Activated CD8-positive, alpha-beta memory T cell treated with anti-CD3 and anti-CD28 coated beads, Interleukin-2, amount 50 U/mL, for 1 hour (primary cell): ENCODE data around the gene MAN1A1.

ENCODE experiments used
- DNase-seq: peaks from one replicate; pipeline ENCODE4 v3.0.0-alpha.2; 2020; ENCODE audit errors: extremely low read depth

MAN1A1 gene

DNA sequence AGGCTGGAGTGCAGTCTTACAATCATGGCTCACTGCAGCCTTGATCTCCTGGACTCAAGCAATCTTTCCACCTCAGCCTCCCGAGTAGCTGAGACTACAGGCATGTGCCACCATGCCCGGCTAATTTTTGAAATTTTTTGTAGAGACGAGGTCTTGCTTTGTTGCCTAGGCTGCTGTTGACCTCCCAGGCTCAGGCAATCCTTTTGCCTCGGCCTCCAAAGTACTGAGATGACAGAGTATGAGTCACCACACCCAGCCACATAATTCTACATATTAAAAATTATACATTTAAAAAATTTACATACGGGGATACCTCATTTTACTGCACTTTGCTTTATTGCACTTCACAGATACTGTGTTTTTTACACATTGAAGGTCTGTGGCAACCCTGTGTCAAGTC is 115.1 kb downstream of the MAN1A1 start:
- no peak for DNase-seq

DNA sequence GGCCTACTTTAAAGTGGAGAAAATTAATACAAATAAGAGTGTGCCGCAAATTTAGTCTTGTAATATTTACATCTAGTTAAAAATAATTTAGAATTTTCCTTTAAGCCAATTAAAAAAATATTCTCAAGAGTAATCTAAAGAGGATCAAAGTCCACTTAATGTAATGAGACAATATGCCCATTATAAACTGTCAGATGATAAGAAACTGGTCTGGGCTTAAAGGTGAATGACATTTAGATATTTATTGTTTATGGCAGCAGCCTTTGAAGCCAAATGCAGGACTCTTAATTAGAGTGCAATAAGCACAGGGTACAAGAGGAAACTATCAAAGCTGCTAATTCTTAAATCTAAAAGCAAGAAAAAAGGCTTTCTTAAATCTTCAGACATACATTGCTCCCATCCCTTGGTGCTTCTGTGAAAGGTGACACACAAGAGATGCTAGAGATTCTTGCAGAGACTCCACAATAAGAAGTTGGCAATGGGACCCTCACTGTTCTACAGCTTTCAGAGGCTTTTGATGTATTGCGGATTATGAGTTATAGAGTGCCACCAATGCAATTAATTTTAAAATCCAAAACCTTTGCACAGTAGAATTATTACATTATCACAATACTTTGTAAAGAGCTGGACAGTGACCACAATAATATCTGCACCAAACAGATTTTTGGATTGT is 116.1 kb downstream of the MAN1A1 start:
- no peak for DNase-seq

DNA sequence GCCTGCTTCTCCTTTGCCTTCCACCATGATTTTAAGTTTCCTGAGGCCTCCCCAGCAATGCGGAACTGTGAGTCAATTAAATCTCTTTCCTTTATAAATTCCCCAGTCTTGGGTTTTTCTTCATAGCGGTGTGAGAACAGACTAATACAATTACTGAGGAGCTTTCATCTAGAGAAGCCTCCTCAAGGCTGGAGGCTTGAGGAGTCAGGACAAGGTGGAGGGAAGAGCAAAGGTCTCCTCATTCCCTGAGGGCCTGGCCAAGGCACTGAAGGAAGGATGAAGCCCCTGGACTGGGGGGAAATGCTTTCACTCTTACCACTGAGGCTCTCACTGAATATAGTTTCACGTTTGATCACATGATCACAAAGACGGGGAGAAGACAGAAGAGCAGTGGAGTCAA is 118.2 kb downstream of the MAN1A1 start:
- no peak for DNase-seq

DNA sequence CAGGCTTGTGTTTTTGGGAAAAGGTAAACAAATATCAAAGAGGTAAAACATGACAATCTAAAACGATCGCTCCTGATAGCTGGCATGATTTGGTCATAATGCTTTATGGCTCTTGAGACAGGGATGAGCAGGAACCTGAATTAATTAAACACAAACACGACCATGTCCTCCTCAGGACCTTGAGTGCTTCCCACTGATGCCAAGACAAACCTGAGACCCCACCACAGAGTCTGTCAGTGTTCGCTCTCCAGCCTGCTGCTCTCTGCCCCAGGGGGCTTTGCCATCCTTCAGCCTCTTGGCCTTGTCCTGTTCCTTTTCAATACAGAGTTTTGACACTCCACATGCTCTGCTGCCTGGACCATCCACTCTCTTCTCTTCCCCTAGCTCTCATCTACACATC is 119.4 kb downstream of the MAN1A1 start:
- DNase-seq, result no peak

DNA sequence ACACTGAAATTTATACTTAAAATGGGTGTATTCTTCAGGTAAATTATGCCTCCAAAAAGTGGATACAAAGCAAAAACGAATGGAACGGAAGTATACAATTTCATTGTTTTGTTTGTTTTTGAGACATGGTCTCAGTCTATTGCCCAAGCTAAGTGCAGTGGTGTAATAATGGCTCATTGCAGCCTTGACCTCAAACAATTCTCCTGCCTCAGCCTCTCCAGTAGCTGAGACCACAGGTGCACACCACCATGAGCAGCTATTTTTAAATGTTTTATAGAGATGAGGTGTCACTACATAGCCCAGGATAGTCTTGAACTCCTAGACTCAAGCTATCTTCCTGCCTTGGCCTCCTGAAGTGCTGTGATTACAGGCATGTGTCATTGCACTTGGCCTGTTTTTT is 122.2 kb downstream of the MAN1A1 start:
- DNase-seq, result no peak

DNA sequence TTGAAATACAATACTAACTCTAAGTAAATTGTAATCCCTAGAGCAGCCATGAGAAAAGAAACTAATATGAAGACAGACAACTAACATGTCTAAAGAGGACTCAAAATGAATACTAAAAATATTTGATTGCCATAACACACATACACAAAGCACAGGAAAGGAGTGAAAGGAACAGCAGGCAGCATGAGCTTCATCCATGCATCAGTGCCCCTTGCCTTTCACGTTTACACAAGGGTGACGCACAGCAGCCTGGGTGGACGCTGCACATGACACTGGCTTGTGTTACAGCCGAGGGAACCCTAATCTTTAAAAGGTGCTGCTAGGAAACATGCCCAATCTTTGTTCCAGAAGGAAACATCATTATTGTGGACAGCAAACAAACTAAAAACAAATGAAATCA is 123.5 kb downstream of the MAN1A1 start:
- DNase-seq, result no peak

DNA sequence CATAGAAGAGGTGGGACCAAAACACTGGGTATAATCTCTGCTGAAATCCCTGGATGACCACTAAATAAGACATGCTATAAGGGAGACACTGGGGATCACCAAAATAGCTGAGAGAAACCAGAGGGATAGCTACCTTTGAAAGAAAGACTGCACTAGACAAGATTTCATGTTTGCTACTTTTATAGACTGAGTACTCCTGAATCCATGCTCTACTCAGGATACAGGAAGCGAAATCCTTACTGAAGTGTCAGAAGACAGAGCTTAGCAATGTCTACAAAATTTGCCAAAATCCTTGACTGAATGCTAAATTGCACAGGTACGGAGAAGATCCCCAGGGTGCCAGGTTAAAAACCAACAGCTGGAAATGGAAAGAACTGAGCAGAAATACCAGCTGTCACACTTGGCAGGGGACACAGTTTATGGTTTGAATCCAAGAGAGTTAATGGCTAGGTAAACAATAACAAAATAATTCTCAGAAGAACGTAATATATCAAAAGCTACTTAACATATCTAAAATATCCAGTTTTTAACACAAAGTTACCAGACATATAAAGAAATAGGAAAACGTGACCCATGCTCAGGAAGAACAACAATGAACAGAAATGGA is 125.4 kb downstream of the MAN1A1 start:
- DNase-seq, result no peak

DNA sequence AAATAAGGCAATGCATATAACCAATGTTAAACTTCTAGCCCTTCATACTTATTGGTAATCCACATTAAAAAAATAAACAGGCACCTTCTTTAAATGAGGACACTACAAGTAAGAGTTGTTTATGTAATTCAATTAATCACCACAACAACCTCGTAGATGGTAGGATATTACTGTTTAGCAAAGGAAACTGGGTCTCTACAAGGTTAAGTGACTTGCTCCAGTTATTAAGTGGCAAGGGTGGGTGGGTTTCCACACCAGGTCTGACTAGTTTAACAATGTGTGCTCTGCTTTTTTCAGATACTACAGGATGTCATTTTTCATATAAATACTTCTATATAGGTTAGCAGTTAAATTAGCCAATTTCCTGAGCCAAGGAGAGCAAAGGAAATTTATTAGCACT is 129.1 kb downstream of the MAN1A1 start:
- no peak for DNase-seq

DNA sequence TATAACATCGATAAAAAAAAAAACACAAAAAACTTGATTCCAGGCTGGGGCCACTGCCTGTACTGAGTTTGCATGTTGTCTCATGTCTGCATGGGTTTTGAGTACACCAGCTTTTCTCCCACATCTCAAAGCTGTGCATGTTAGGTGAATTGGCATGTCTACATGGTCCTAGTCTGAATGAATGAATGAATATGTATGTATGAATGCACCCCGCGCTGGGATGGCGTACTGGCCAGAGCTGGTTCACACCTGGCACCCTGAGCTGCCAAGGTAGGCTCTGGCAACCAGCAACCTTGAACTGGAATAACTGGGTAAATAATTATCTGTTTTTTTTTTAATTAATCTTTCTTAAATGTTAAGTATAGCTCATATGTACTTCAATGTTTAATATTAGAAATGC is 131.0 kb downstream of the MAN1A1 start:
- no peak for DNase-seq

DNA sequence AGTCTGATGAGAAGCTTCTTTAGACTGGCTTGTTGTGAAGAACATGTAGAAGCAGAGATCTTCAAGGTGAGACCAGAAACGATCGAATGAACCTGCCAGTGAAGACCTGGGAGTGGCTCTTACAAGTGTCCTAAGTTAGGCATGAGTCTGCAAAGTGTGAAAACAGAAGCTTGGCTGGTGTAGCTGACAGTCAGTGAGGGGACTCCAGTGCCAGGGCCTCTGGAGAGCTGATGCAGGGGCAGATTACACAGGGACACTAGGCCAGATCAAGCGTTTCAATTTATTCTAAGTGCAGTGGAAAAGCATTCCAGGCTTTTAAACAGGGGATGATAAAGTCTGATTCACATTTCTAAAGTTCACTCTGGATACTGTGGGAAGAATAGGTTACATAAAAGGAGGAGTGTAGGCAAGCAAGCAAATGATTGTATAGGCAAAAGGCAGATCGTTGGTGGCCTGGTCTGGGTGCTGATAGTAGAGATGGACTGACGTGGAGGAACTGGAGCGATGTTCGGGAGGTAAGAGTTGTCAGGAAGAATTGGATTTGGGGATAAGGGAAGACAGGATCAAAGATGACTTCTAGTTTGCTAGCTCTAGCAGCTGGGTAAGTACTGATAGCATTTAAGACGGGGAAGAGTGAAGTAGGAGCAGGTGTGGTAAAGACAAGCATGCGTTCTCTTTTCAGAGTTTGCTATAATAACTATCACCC is 133.5 kb downstream of the MAN1A1 start:
- no peak for DNase-seq

DNA sequence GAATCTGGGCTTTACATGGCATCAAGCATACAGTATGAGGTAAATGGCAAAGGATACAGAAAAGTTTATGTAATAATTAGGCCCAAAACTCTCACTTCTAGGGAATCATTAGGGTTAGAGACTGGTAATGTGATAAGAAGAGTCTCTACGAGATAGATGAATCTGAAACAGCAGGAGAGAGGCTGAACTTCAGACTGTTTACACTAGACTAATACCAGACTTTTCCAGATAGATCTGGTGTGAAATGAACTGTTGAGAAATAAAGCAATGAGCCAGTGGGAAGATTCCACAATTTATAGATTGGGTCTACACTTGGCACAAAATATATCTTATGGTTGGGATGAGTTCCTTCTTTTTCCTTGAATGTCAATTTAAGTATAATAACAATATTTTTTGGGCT is 134.3 kb downstream of the MAN1A1 start:
- DNase-seq, result no peak

DNA sequence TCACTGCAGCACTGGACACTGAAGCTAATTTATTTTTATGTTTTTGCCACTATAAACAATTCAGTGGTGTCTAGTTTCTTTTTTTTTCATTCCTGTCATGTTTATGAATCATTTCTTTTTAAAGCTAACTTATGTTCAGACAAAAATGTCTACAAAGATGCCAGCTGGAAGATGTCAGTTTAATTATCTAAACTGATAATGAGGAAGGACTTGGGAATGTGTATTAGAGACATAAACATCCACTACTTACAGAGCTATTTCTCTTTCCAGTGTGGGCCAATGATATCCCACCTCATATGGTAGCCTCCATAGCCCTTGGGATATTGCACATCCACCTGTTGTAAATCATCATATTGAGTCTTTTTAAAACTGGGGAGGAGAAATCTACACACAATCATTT is 139.0 kb downstream of the MAN1A1 start:
- DNase-seq, result no peak

DNA sequence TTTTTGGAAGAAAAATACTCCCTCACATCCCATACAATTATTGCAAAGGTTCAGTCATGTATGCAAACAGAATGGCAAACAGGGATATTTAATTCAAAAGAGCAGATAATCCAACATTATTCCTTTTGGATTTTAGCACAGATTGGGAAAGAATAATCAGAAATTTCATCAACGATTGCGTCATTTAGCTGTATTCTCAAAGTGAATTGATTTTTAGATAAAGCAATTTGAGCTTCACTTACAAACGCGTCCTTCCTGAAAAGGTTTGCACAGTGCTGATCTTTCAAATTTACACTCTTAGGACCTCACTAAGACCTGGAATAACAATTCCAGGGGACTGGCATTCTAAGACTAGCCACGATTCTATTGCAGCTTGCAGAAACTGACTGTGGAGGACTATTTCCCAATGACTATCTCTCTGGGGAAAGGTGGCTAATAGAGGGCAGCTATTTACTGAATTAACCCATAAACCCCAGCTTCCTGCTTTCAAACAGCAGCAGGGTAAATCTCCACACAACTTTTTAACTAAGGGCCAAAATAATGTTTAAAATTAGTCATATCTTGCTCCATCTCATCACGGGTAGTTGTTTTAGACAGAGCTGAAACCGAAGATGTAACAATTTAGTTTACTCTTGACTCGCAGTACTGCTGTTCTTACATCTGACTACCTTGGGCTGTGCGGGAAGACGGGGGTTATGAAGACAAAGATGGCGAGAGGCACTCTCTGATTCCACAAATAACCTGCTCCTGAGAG is 139.9 kb downstream of the MAN1A1 start:
- DNase-seq, result no peak

DNA sequence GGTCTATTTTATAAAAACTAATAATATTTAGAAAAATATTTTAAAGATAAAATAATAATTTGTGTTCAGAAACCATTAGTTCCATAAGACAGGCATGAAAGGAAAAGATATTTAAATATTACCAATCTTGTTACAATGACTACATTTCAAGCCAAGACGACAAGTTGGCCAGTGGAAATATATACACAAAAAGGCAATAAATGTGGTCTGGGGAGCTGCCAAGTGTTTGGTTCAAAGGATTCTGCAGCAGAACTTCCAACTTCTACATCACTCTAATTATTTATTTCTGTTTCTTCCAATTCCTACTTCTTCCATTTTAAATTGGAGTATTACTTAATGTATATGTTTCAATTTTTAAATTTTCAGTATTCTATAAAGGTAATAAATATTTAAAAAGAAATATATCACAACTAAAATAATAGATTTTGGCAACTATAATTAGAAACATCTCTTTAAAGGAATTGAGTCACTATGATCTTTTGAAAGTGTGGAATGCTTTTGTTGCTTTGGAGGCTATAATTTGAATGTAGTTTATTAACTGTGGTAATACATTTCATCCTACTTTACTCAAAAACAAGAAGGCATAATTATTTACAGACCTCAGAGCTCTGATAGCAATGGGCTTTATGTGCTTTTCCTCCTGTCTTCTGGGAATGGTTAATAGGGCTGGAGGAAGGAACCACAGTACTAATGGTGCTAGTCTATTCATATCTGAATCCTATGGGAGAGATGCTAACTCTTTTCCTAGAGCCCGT is 141.4 kb downstream of the MAN1A1 start:
- DNase-seq, result no peak

DNA sequence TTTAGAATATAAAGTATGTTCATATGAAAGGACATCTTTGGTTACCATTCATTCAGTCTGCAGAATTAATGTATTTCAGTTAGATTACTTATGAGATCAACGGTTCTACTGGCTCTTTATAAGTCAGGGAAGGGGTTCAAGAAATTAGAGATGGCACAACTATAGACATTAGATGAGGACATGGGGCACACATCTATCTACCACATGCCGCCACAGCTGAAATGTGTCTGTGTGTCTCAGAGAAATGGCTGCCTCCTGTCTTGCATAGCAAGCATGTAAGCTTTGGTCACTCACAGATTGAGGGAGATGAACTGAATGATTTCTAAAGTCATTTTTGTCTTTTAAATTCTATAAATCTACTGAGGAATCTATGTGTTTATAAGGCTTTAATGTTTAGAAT is 142.2 kb downstream of the MAN1A1 start:
- DNase-seq, result no peak

DNA sequence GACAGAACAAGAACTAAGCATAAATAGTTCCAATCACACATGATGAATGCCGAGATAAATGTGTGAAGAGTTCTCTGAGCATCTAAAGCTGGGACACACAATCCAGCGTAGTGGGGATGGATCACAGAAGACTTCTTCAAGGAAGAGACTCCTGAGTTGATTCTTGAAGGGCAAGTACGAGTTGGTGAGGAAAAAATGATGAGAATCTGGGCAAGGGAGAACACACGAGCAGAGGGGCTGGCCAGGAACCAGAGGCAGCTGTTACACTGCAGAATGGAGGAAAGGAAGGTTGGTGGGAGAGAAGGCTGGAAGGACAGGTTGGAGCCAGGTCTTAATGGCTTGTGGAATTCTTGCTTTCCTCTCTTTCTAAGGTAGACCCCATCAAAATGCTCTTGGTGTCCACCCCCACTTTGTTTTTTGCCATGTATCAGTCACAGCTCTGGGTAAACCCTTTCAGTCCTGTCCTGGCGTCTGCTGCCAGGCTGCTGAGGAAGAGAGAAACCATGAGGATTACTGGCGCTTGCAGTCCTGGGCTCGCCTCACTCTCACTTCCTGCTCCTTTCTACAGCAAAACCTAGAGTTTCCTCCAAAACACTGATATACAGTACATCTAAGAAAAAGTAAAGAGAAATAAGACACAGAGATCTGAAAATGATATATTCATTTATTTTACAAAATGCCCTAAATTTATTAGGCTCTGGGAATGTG is 143.5 kb downstream of the MAN1A1 start:
- DNase-seq, result no peak

DNA sequence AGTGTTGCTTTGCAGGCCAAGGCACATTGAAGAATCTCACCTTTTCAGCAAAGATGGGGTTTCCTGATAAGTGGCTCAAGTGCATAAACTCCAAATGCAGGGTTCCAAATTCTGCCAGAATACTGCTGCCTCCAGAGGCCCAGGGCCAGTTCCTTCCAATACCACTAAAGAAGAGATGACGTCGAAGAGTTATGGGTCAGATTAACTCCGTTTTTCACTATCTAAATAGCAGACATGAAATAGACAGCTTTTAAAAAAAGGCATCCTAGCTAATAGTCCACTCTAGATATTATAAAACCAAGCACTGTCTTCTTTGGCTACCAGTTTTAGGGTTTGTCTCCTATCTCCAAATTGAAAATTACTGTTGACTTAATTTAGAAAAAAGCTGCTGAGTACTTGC is 144.8 kb downstream of the MAN1A1 start:
- DNase-seq, result no peak

DNA sequence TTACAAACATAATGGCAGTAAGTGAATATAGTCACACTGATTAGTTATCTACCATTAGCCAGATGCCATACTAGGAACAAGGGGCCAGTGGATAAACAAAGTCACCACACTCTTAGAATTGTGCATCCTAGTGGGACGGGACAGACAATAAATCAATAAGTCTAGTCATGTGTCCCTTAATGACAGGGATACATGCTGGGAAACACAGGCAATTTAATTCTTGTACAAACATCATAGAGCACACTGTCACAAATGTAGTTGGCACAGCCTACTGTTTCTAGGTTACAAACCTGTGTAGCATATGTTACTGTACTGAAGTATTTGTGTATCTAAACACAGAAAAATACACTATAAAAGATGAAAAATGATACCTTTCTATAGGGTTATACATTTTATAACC is 148.1 kb downstream of the MAN1A1 start:
- DNase-seq, result no peak

DNA sequence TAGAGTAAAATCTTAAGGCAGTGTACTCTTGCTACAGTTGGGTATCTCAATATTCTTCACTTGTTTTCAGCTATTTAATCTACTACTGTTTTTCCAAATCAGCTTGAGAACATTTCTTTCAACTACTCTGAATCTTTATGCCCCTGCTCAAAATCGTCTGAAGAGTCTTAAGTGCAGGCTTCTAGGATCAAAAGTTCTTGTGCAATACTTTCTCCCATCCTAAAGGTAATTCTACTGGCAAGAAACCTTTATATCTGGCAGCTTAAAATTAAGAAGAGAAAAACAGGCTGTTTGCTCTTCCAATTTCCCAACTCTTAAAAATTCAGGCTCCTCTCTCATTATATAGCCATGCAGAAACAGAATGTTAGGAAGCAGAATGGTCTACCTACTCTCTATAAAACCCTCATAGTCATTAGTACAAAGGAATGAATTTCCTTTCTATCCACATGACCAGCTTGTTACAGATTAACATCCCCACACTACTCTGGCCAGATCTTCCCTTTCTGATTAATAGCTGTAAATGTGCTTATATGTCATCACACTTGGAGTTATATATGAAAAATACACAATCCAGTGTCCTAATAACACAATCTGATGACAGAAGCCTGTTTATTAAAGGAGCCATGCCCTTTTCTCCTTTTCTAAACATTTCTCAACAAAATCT is 148.9 kb downstream of the MAN1A1 start:
- no peak for DNase-seq

DNA sequence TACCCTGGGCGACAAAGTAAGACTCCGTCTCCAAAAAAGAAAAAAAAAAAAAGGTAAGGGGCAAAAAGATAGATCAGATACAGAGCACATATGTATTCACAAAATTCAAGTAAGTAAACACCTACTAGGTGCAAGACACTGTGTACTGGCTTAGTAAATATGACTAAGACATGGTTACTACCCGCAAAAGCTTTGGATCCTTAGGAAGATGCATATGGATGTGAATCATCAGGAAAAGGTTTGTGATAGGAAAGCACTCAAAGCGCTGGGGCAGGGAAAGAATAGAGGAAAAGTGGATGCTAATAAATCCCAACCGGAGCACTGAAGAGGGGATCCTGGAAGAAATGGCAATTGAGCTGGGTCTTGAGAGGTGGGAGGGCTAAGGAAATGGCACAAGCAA is 152.3 kb downstream of the MAN1A1 start:
- no peak for DNase-seq

DNA sequence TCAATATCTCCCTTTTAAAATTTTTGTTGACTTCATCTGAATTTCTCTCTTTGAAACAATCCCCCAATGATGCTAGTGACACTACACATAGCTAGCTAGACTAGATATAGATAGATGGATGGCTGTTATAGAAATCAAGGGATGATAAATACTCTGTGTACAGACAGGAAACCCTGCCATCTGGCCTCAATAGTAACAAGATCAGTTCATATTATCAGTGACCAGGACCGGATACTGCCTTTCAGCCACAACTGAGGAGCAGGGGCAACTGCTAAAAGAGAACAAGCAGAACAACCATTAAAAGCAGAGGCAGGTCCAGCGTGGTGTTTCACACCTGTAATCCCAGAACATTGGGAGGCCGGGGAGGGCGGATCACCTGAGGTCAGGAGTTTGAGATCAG is 152.8 kb downstream of the MAN1A1 start:
- no peak for DNase-seq
